NCI-H2029 (cell line): ENCODE data around the gene TMCC2.

Source experiments
- DNase-seq: peaks from one replicate; lab custom pipeline; 2025; lab: John Stamatoyannopoulos, UW

Gene TMCC2

GRCh38 chr1:205303247-205303888, 75.6 kb downstream of the TMCC2 start:
- DNase-seq, result no peak

- DNase-seq, result no peak
These were observed 76.4 kb downstream of the TMCC2 start for GRCh38 chr1:205304046-205304694.

- DNase-seq, result no peak
These were observed 76.9 kb downstream of the TMCC2 start for GRCh38 chr1:205304695-205305070.

- no peak for DNase-seq
These were observed 79.3 kb downstream of the TMCC2 start for GRCh38 chr1:205306929-205307566.

GRCh38 chr1:205309741-205310140, 82.0 kb downstream of the TMCC2 start:
- DNase-seq, result no peak

GRCh38 chr1:205310976-205311704, 83.4 kb downstream of the TMCC2 start:
- DNase-seq, result no peak

- no peak for DNase-seq
These were observed 85.3 kb downstream of the TMCC2 start for GRCh38 chr1:205312866-205313562.

GRCh38 chr1:205313563-205314308, 86.0 kb downstream of the TMCC2 start:
- peak; percentile 39 for DNase-seq

GRCh38 chr1:205315008-205315618, 87.4 kb downstream of the TMCC2 start:
- peak; percentile 63 for DNase-seq

GRCh38 chr1:205316161-205316566, 88.4 kb downstream of the TMCC2 start:
- DNase-seq, result peak; percentile 31

GRCh38 chr1:205317311-205317917, 89.7 kb downstream of the TMCC2 start:
- peak; percentile 95 for DNase-seq

- DNase-seq, result peak; percentile 95
These were observed 90.7 kb downstream of the TMCC2 start for GRCh38 chr1:205318231-205318991.

GRCh38 chr1:205319081-205320018, 91.6 kb downstream of the TMCC2 start:
- peak; percentile 95 for DNase-seq

GRCh38 chr1:205321162-205321958, 93.6 kb downstream of the TMCC2 start, which contains the start of gene NUAK2:
Gene NUAK2, minus strand, starts transcription at chr1:205321745. Its CDS starts 117 bp downstream, at chr1:205321628.
- peak; percentile 90 for DNase-seq

- no peak for DNase-seq
These were observed 94.2 kb downstream of the TMCC2 start for GRCh38 chr1:205321959-205322283.
